OCI-LY7 (cell line): Measurements from ENCODE around the gene EAF2.

Experiments
- EZH2phosphoT487 ChIP-seq: fragments of 200-600 bp; sonication (generic); IDR thresholded peaks from 2 replicates; pipeline ENCODE4 v1.6.1; 2018; ENCODE audit warnings: low read depth, borderline replicate concordance, mild to moderate bottlenecking, mixed run types, antibody characterized with exemption, low read length, moderate library complexity, mixed read lengths
- TF ChIP-seq, protein P1 (sequence below): fragments of 200-600 bp; sonication (generic); conservative IDR thresholded peaks from 2 replicates; pipeline ENCODE4 v1.5.1; 2014; ENCODE audit warnings: mild to moderate bottlenecking, antibody characterized with exemption, low read length, moderate library complexity, mixed read lengths

DNA sequence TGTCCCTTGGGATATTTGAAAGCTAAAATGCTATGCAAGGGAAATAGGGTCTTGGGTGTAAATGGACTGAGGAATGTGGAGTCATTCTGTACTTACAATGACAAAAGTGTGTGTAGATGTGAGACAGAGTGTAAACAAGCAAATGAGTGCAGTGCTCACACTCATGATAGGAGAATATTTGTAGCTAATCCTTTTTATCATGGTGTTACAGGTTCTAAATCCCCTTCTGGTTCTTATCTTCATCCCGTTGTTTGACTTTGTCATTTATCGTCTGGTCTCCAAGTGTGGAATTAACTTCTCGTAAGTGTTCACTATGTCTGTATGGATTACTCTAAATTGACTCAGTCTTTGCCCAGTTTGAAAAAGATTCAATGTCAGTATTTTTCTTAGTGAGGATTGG is 89.7 kb downstream of the EAF2 start:
- TF ChIP-seq, protein P1, sequence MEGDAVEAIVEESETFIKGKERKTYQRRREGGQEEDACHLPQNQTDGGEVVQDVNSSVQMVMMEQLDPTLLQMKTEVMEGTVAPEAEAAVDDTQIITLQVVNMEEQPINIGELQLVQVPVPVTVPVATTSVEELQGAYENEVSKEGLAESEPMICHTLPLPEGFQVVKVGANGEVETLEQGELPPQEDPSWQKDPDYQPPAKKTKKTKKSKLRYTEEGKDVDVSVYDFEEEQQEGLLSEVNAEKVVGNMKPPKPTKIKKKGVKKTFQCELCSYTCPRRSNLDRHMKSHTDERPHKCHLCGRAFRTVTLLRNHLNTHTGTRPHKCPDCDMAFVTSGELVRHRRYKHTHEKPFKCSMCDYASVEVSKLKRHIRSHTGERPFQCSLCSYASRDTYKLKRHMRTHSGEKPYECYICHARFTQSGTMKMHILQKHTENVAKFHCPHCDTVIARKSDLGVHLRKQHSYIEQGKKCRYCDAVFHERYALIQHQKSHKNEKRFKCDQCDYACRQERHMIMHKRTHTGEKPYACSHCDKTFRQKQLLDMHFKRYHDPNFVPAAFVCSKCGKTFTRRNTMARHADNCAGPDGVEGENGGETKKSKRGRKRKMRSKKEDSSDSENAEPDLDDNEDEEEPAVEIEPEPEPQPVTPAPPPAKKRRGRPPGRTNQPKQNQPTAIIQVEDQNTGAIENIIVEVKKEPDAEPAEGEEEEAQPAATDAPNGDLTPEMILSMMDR, result no peak
- TF ChIP-seq EZH2phosphoT487, result no peak
